Skin of body (tissue), 2 donors: ENCODE data around the gene TP53I3. TPM values are rescaled to one million over a fixed set of nuclear protein-coding genes. Genes with fewer than 3 reads are reported as not detected.
A peak's percentile ranks its signal among the peaks of the same experiment; 100 is the strongest.
"Not testable (repeated sequence)": the region's sequence is repeated elsewhere in the genome, so short reads cannot be mapped to it uniquely, and the experiment has no call there.

Experiments used
- DNase-seq: peaks from one replicate; lab custom pipeline; 2025; lab: John Stamatoyannopoulos, UW
- total RNA-seq: library from RNA; depleted of rRNA; stranded (reverse); fragments of >200 nt; gene quantifications from one replicate; pipeline ENCODE4 v1.2.3, GENCODE V29; 2014

TP53I3 gene, protein sequence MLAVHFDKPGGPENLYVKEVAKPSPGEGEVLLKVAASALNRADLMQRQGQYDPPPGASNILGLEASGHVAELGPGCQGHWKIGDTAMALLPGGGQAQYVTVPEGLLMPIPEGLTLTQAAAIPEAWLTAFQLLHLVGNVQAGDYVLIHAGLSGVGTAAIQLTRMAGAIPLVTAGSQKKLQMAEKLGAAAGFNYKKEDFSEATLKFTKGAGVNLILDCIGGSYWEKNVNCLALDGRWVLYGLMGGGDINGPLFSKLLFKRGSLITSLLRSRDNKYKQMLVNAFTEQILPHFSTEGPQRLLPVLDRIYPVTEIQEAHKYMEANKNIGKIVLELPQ
- 25.7 TPM for total RNA-seq

DNA sequence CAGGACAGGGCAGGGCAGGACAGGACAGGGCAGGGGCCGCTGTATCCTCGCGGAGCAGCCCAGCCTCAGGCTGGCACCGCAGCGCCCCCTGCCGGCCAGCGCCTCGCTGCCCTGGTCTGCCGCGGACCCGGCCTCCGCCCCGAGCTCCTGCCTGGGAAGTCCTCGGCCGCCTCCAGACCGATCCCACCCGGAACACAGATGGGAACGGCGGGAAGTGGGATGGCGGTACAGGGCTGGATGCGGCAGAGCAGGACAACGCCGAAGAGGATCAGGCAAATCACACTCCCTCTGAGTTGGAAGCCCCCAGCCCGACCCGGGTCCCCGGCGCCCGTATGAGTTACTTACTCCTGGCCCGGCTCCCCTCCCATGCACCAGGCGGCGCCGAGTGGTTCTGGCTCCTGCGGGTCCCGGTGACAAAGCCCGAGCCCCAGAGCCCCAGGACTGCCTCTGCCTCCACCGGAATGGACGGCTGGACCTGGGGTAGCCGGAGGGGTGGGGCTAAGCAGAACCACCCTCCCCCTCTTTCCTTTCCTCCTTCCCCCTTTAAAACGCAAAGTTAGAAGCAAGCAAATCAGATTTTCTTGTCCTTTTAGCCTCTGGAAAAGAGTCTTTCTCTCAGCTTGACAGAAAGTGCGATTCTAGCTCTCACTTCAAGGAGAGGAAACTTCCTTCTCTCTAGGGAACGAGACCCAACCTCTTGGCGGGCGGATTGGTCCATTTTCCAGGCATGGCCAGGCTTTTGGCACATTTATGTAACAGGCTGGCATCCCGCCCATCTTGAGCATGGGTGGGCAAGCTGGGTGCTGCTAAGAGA lies at the start of gene TP53I3:
Gene TP53I3 (minus strand): TSS at position 449 of the 814 bp plus-strand sequence. CDS start 508 bp downstream, outside the sequence.
- DNase-seq: peak; percentile 91

DNA sequence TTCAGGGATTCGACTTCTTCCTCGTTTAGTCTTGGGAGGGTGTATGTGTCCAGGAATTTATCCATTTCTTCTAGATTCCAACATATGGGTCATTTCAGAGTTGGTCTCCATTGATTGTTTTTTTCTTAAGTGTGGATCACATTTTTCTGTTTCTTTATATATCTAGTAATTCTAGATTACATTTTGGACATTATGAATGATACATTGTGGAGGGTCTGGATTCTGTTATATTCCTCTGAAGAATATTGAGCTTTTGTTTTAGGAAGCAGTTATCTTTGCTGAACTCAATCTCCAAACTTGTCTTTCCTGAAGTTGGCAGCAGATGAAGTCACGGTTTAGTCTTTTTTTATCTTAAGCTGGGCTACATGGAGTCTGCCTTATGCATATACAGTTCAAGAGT lies 47.9 kb upstream of the TP53I3 start:
- no peak for DNase-seq

DNA sequence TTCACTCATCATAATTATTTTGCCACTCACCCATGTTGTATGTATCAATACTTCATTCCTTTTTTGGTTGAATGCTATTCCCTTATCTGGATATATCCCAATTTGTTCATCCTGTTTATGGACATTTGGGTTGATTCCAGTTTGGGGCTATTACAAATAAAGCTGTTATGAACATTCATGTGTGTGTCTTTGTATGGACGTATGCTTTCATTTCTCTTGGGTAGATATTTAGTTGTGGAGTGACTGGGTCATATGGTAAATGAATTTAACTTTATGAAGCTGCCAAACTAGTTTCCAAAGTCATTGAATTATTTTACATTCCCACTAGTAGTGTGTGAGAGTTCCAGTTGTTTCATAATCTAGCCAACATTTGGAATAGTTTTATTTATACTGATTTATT lies 41.3 kb upstream of the TP53I3 start:
- peak; percentile 80 for DNase-seq

DNA sequence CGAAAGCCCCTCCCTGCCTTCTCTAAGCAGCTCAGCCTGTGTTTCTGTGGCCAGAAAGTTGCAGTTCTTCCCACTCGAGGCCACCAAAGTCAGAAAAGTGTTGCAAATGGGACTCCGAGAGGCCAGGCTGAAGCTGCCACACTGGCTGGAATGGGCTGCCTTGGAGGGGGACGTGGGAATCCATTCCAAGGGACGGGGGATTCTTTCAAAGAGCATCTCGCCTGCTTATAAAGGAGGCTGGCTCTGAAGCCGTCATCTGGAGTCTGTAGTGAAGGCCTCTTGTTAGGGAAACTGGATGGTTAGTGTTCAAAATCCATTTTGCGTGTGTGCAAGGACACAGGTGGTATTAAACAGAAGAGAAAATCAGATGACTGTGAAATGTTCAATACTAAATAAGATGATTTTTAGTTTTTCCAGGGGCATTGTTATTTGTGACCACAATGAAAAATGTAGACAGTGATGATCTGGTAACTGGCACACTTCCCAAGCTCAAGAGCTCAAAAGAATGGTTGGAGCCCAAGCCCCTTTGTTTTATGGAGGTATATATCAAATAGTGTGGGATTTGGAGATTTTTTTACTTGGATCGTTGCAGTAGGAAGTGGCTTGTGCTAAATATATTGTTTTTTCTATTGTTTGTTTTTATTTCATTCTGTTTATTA lies 39.4 kb upstream of the TP53I3 start:
- DNase-seq: peak; percentile 40

DNA sequence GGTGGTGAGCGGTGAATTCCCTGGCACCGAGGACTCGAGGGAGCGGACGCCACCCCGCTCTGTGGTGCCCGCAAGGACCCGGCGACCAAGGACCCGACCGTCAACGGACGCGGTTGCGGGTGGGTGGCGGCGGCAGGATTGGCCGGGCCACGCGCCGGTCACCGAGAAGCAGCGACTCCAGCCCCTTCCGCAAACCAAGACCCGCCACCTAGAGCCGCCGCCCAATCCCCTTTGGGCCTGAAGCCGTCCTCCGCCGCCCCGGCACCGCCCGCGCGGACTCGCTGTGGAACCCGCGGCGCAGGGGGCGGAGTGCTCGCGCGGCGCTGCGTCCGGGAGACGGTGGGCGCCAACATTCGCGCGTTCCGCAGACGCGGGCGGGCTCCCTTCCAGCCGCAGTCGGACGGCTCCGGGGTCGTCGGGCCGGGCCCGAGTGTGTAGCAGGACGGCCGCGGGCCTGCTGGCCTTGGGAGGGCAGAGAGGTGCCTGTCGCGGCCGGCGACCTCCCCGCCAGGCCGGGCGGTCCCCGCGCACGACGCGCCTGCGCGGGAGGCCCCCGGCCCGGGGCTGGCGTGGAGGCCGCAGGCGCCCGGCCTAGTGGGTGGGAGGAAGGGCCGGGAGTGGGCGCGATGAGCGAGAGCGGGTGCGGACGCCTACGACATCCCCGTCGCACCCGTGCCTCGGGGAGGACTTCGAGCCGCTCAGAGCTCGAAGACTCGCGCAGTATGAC lies 38.7 kb upstream of the TP53I3 start, which contains the start of the genes FAM228B and PFN4:
Gene FAM228B (plus strand): TSS at position 275 of the 727 bp plus-strand sequence. CDS start 893 bp downstream, outside the sequence.
Gene PFN4 (minus strand): TSS at position 140 of the 727 bp plus-strand sequence. CDS start 799 bp downstream, outside the sequence.
- DNase-seq: peak; percentile 46

DNA sequence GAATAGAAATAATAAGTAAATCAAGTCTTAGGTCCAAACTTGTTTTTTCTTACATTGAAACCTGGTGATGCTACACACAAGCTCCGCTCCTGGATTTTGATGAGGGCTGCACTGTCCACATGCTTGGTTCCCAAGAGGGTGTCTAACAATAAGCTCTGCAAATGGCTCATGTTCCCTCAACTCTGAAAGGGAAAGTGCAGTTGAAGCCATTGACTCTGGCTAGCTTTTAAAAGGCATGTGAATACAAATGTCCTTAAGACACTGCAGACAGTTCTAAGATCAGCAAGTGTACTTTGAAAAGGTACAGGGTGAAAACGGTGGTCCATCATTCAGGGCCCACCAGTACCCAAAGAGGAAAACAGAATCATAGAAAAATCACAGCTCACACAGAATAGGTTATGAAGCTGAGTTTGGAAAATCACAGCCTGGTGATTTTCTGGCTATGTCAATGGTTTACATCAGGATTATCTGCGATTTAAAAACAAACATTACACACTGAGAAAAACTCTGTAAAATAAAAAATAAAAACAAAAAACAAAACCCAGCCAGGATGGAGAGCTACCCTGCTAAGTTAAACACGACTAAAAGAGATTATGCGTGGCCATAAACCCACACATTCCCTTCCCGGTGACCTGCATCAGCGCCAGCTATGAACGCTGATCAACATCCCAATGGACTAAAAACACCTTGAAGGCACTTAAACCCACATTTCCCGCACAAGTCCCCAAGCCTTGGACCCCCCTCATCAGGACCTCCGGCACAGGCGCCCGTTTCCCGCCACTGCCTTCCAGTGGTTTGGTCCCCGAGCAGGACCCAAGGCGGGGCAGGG lies 37.9 kb upstream of the TP53I3 start:
- DNase-seq: no peak

DNA sequence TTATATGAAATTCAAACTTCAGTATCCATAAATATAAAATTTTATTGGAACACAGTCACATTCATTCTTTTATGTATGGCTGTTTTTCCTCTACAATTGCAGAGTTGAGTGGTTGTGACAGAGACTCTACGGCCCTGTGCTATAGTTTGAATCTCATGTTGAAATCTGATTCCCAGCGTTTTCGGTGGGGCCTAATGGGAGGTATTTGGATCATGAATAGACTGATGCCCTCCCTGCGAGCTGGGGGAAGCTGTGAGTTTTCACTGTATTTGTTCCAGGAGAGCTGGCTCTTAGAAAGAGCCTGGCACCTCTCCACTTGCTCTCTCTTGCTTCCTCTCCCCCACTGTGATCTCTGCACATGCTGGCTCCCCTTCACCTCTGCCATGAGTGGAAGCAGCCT lies 36.8 kb upstream of the TP53I3 start:
- DNase-seq: no peak

DNA sequence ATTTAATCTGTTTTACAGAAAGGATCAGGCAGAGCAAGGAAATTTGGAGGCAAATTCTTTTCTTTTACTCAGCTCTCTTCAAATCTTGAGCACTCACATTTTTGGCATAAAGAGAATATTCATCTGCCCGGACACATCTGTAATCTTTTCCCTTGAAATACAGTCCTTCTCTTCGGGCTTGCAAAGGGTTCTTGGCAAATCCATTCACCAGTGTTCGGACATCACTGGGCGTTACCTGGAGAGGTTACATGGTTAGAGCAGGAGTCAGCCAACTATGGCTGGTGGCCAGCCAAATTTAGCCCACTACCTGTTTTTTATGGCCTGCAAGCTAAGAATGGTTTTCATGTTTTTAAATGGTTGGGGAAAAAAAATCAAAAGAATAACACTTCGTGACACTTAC lies 36.4 kb upstream of the TP53I3 start:
- peak; percentile 79 for DNase-seq

DNA sequence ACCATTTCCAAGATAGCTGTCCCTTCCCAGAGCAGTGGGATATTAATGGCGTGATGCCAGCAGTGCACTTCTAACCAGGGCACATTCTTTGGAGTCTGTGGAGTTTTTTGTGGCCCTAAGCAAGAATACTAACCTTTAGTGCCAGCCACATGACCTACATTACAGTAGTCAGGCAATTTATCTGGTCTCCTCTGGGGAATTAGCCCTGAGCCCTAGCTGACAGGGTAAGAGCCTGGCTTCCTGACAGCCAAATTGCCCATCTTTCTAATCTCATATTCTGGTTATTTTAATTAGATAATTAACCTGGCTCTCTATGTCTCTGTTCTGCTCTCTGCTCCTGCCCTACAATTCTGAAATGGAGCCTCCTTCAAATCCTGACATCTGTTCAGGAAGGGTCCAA lies 33.3 kb upstream of the TP53I3 start:
- no peak for DNase-seq

DNA sequence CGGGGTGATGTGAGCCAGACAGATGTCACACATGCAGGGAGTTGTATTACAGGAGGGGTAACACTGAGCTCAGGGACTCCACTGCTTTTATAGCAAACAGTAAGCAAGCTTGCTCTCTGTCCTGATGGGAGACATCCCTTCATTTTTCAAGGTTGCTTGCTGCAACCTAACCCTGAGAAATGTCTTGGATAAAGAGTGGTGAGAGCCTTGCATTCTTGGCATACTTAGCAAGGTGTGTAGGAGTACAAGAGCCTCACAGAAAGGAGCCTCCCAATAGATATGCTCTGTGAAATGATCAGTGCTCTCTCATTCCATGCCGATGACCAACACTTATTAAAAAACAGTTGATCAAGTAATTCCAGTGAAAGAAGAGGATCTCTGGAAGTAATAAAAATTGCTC lies 30.4 kb upstream of the TP53I3 start:
- DNase-seq: no peak

DNA sequence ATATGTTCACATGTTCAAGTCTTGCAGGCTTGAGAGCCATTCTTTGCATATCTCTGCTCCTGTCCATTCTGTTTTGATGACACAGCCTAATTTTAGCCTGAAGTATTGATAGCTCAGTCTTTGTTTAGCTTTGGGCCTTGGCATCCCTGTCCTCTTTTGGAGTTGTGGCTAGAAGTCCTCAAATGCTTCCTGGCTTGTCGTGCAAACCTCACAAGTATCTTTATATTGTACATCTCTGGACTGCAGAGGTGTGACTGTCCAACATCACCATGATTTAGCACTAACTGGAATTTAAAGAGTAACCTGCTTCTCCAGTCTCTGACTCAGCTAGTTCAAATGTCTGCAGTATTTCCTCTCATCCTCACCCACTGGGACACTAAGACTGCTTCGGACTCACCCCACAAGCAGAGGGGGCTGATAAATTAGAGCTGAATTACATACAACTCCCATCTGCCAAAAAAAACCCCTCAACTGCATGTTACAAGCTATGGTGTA lies 26.8 kb upstream of the TP53I3 start:
- DNase-seq: no peak

DNA sequence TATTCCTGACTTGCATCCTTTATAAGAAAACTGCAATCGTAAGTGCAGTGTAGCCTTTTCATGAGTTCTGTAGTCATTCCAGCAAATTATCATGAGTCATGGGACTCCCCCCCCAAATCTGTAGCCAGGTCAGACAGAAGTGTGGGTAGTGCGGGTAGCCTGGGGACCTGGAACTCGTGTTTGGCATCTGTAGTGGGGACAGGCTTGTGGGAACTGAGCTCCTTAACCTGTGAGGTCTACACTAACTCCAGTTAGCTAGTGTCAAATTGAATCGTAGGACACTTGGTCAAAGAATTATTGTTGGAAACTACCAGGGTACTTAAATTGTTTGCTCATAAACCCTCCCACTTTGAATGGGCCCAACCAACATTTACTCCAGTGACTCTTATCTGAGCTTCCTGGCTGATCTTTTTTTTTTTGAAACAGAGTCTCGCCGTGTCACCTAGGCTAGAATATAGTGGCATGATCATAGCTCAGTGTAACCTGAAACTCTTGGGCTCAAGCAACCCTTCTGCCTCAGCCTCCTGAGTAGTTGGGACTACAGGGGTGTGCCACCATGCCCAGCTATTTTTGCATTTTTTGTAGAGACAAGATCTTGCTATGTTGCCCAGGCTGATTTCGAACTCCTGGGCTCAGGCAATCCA lies 26.1 kb upstream of the TP53I3 start:
- DNase-seq: no peak

DNA sequence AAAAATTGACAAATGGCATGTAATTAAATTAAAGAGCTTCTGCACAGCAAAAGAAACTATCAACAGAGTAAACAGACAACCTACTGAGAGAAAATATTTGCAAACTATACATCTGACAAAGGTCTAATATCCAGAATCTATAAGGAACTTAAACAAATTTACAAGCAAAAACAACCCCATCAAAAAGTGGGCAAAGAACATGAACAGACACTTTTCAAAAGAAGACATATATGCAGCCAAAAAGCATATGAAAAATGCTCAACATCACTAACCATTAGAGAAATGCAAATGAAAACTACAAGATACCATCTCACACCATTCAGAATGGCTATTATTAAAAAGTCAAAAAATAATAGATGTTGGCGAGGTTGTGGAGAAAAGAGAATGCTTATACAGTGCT lies 24.8 kb upstream of the TP53I3 start:
- not testable (repeated sequence) for DNase-seq

DNA sequence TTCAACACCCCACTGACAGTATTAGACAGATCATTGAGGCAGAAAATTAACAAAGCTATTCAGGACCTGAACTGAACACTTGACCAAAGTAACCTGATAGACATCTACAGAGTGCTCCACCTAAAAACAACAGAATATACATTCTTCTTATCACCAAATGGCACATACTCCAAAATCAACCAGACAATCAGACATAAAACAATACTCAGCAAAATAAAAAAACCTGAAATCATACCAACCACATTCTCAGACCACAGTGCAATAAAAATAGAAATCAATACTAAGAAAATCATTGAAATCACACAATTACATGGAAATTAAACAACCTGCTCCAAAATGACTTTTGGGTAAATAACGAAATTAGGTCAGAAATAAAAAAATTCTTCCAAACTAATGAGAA lies 22.7 kb upstream of the TP53I3 start:
- no peak for DNase-seq

DNA sequence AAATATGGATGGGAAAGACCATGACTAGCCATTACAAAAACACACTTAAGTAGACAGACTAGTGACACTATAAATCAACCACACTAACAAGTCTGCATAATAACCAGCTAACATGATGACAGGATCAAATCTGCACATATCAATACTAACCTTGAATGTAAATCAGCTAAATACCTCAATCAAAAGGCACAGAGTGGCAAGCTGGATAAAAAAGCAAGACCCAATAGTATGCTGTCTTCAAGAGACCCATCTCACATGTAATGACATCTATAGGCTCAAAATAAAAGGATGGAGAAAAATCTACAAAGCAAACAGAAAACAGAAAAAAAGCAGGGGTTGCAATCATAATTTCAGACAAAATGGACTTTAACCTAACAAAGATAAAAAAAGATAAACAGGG lies 22.2 kb upstream of the TP53I3 start:
- no peak for DNase-seq

DNA sequence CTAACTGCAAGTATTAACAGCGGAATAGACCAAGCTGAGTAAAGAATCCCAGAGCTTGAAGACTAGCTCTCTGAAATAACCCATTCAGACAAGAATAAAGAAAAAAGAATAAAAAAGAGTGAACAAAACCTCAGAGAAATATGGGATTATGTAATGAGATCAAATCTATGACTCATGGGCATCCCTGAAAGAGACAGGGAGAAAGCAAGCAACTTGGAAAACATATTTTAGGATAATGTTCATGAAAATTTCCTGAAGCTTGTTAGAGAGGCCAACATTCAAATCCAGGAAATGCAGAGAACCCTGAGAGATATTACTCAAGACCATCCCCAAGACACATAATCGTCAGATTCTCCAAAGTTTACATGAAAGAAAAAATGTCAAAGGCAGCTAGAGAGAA lies 21.2 kb upstream of the TP53I3 start:
- DNase-seq: no peak

DNA sequence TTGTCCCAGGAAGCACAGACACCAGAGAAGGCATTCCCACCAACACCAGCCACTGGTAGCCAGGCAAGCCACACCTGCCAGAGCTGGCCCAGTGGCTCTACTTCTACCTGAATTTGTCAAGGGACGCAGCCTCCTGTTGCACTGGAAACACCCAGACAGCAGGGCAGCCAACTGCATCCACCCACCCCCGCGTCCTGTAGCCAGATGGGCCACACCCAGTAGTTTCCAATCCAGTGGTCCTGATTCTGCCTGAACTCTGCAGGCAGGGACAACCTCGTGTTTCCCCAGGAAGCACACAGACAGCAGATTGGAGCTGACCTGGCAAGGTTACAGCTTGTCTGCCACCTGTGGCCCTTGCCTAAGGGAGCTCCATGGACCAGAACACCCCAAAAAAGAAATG lies 20.3 kb upstream of the TP53I3 start:
- DNase-seq: no peak

DNA sequence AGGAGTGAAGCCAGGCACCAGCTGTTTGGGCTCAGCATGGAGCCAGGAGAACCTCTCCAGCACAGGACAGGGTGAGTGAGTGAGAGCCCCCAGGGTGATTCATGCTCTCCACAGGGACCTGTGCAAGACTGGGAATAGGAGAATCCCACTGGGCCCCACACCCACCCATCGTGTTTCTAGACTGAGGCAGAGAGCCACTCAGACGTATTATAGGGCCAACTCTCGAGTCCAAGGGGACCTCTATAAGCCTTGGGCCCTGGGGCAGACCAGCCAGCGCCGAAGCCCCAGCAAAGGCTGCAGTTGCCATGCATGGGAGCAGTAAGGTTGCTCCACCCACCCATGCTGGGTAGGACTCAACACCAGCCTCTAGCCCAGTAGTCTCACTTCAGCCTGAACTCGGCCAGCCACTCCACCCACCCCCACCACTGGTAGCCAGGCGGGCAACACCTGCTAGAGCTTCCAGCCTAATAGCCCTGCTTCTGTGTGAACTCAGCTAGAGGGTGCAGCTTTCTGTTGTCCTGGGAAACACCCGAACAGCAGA lies 19.5 kb upstream of the TP53I3 start:
- DNase-seq: no peak

DNA sequence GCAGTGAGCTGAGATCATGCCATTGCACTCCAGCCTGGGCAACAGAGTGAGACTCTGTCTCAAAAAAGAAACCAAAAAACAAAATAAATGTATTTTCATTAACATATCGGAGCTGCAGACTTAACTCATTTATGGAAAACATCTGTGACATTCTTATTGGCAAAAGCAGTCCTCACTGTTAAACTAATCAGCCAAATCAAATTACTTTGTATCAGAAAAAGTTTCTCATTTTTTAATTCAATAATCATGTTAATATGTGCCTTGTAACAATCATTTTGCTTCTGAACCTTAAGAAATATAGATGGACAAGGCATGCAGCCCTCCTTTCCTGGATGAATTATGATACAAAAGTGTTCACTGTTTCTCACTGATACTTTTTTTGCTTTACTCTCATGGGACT lies 18.0 kb upstream of the TP53I3 start:
- DNase-seq: no peak
